Measurements from ENCODE around the gene TRIM60. TPM values are rescaled to one million over a fixed set of nuclear protein-coding genes. Genes with fewer than 3 reads are reported as not detected.

Gene TRIM60
- total RNA-seq = not detected in 2 replicates

GRCh38 chr4:165031436-165032211 is at the start of gene TRIM60:
TRIM60 (plus strand) TSS chr4:165031999; CDS start chr4:165040073, 8,074 bp downstream.

GRCh38 chr4:165053645-165054044 is 21.8 kb downstream of the TRIM60 start, which contains the start of gene TRIM75:
TRIM75 (plus strand) TSS chr4:165053866; CDS start chr4:165059148, 5,282 bp downstream.

Other genes starting within 250 kb of the TRIM60 start
- gene APELA, start 154.8 kb upstream of the TRIM60 start, total RNA-seq = not detected in 2 replicates
- gene TRIM61, start 54.3 kb upstream of the TRIM60 start, total RNA-seq = 1.5 and 4.5 TPM in 2 replicates
- not detected in 2 replicates for gene TRIM75, start 21.9 kb downstream of the TRIM60 start, total RNA-seq
- gene TMEM192, start 80.9 kb downstream of the TRIM60 start, total RNA-seq = 6.1 and 9.0 TPM in 2 replicates
- gene KLHL2, start 175.6 kb downstream of the TRIM60 start, total RNA-seq = 19.7 and 24.7 TPM in 2 replicates